CD4-positive, alpha-beta T cell treated with Interleukin-10 for 1 hour (primary cell): ENCODE measurements around the gene GATA3.

Source experiments
- DNase-seq: peaks from one replicate; pipeline ENCODE4 v3.0.0-alpha.2; 2020

GATA3 gene

DNA sequence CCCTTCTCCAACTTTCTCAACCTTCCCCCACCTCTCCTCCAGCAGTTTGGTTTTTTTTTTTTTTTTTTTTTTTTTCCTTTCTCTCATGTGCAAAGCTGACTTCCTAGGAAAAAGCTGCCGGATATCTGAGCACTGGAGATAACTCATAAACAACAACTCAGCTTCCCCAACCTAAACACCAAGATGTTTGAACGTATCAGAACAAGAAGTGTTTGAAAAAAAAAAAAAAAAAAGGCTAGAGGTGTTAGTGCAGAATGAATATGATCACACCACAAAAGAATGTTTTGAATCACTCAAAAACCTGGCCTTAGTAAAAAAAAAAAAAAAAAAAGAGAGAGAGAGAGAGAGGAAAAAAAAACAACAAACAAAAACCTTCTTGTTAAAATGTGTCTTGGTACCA lies 11.2 kb downstream of the GATA3 start:
- no peak for DNase-seq

DNA sequence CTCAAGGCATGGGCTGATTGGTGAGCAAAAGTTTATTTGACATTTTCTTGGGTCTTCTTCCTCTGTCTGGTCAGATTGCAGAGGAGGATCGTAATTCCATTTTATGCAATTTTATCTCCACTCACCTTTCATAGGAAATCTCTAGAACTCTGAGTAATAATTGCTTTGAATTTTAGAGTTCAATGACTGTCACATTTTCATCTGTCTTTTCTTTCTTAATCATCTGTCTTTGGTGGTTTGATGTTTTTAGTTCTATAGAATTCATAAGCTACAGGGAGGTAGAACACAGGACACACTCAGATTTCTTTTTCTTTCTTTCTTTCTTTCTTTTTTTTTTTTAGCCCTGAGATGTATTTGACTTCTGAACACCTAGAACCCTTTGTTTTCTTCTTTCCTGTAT lies 11.6 kb downstream of the GATA3 start:
- DNase-seq = no peak

DNA sequence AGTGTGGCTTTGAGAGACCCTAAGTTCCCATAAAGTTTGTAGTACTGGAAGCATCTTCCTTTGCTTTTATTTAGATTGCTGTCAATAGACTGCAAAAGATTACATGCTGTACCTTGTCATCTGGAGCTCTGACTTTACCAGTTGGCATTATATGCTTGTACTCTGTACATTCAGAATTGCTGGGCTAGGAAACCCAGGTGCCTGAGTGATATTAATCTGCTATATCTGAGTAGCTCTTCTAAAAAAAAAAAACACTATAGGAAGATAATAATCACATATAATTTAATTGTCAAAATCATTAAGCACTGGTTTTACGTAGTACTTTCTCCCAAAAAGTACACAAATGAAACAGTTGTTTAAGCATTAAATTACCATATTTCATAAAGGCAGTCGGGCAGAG lies 12.3 kb downstream of the GATA3 start:
- no peak for DNase-seq

DNA sequence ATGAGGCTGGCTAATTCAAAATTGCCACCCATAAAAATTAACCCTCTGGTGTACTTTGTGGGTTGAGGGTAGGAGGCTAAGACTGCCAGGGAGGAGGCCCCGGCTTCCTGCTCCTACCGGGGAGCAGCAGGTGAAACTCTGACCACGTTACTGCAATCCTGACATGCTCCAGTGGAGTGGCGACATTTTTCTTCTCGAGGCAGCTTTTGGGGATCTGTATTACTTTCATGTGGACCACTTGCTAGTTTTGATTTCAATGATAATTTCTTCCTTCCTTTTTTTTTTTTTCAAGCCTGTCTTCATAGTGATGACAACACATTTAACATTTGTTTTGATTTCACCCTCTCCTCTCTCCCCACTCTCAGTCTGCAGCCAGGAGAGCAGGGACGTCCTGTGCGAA lies 14.6 kb downstream of the GATA3 start:
- no peak for DNase-seq

DNA sequence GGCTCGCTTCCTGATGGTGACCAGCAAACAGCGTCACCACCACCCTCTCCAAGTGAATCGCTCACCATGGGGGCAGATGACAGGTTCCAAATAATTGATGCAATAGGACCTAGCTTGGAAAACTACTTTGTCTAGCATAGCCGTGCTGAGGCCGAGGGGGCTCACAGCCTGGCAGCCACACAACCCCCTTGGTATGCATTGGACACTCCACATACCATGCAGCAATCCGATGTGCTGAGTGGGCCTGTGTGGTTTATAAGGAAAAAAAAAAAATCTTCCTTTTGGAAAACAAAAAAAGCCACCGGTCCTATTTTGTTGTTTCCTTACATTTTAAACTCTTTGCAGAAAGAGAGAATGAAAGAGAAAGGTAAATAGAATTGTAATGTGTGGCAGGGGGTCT lies 15.1 kb downstream of the GATA3 start:
- no peak for DNase-seq

DNA sequence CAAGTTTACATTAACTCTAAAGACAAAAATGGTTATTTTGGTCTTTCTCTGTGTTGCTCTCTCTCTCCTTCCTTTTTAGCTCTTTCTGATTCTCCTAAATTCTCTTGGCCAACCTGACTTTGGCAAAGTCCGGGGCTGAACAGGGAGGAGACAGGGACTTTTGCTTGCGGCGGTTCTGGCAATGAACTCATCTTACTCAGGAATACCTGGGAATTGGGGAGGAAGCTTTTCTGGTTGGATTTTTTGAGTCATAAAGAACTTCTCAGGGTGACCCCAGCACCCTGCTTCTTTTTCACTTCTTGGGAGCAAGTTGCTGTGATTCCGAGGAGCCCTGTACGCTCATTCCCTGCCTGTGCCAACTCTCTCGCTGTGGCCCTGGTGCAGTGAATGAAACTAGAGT lies 16.0 kb downstream of the GATA3 start:
- DNase-seq = no peak

DNA sequence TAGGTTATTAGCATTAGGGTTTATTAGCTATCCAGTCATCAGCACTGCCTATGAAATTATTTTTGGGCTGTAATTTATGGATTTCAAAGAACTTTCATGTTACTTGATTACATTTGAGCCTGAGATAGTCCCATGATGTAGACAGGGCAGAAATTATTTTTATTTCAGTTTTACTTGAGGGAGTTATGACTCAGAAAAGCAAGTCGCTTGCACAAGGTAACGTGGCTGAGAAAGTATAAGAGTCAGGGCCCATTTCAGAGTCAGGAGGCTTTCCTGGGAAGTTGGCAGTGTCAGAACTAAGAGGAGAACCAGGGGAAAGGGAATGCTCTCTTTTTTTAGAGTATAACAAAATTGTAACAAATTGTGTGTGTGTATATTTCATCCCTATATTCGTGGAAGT lies 16.5 kb downstream of the GATA3 start:
- DNase-seq = no peak

DNA sequence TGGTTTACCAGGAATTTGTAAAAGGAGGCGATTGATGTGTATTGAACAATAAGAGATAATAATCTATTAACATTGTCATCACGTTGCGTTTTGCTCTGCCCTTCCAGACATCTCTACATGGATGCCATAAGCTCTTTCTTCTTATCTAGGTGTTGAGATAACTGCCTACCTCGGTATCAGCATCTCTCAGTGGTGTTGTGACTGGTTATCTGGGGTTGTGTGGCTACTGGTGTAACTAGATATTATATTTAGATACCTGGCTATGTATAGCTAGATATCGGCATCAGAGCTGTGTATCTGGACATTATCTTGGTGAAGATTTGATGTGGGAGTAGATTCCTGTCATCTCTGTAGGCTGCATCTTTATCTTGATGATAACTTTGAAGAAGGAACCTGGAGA lies 17.2 kb downstream of the GATA3 start:
- DNase-seq = no peak

DNA sequence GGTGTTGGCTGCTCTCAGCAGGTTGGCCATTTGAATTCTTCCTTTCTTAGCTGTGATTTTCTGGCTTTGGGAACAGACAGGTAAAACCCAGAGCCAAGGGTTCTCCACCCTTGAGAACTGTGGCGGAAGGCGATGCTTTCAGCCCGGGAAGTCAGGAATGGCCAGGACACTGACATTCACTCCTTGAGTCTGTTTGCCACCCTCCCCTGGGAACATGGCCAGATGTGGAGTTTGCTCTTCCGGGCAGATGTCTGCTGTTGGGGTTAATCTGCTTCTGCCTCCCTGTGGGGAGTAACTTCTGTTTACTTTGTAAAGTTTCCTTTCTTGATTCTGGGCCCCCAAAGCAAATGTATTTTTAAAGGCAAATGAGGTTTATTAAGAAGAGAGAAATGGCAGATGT lies 17.7 kb downstream of the GATA3 start:
- DNase-seq = no peak

DNA sequence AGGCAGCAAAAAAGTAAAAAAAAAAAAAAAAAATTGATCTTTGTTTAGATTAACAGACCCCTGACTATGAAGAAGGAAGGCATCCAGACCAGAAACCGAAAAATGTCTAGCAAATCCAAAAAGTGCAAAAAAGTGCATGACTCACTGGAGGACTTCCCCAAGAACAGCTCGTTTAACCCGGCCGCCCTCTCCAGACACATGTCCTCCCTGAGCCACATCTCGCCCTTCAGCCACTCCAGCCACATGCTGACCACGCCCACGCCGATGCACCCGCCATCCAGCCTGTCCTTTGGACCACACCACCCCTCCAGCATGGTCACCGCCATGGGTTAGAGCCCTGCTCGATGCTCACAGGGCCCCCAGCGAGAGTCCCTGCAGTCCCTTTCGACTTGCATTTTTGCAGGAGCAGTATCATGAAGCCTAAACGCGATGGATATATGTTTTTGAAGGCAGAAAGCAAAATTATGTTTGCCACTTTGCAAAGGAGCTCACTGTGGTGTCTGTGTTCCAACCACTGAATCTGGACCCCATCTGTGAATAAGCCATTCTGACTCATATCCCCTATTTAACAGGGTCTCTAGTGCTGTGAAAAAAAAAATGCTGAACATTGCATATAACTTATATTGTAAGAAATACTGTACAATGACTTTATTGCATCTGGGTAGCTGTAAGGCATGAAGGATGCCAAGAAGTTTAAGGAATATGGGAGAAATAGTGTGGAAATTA lies 19.4 kb downstream of the GATA3 start:
- DNase-seq = no peak

DNA sequence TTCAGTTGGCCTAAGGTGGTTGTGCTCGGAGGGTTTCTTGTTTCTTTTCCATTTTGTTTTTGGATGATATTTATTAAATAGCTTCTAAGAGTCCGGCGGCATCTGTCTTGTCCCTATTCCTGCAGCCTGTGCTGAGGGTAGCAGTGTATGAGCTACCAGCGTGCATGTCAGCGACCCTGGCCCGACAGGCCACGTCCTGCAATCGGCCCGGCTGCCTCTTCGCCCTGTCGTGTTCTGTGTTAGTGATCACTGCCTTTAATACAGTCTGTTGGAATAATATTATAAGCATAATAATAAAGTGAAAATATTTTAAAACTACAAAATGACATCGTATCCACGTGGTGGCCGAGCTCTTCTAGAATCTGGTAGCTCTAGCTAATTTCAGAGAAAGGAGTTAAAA lies 20.4 kb downstream of the GATA3 start:
- no peak for DNase-seq

DNA sequence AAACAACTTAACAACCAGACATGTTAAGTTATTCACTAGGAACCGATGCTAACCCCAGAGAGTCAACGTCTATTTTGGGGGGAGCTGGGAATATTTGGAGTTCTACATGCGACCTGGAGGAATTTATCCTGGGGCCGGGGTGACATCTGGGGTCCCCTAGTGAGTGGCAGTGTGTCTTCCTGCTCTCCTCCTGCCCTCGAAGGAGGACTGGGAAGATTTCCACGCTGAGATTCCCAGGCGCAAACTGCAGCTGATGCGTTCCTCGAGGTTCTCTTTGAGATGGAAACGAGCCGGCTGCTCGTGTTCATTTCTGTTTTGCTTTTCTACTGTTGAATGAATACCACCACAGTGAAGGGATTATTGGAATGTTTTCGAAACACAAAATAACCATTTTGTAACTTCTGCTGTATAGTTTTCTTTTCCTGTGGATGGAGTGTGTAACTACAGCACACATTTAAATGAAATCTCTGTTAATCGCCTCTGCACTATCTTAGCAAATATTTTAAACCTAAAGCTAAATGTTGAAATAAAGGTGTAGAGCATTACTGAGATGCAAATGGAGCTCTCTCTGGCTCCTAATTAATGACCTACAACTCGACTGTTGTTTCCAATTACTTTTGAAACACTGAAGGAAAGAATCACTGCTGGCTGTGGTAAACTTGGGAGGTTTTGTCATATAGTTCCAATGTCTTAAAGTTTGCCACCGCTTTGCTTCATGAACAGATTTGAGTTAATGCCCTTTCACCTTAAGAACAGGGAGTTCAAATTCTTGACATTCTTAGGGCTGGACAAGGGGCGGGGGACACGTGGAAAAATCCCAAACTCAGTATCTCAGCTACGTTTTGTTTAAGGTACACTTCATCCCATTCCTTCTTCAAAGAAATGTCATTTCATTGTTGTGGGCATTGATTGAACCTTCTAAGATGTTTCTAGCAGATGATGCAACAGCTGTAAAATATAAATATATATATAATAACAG lies 21.1 kb downstream of the GATA3 start:
- DNase-seq = no peak

DNA sequence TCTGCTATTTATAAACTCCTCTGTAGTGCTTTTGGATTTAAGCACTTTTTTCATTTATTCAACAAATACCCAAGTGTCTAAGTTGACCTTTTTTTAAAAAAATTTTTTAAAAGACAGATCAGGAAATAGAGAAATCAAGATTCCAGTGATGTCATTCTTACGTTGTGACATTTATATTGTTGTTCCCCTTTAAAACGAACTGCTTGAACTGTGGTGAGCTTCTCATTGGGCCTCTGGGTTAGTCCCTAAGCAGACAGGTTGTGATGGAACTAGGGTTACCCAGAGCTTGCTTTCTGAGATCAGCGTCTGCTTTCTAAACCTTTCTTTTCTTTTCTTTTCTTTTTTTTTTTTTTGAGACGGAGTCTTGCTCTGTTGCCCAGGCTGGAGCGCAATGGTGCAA lies 22.4 kb downstream of the GATA3 start:
- no peak for DNase-seq

DNA sequence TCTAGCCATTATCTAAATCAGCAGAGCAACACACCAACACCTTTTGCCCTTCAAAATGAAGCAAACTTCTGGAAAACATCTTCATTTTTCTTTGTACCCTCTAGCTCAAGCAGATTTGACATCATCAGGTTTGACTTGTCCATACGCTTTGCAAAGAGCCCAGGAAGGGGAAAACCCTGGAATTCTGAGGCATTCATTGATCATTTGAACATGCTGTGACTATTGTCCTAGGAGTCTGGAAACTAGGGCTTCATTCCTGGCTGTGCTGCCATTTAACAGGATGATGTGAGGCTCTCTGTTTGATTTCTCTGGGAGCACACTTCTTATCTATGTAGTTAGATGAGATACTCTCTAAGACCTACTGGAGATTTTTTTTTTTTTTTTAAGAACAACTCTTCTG lies 23.5 kb downstream of the GATA3 start:
- DNase-seq = no peak

DNA sequence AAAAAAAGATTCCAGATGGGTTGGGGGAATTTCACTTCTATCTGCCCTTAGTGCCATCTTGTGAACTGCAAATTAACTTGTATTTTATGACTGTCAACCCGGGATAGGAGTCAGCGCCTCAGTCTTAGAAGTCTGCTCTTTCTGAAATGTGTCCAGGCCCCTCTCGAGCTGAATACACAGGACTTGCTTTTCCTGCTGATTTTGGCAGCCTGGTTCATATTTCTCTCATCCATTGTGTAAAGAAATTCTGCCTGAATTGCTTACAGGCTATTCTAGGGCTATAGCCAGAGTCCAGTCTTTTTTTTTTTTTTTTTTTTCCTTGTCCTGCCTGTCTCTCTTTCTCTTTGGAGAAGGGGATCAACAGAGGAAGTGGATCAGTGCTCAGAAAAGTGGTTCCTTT lies 24.6 kb downstream of the GATA3 start:
- DNase-seq = no peak

DNA sequence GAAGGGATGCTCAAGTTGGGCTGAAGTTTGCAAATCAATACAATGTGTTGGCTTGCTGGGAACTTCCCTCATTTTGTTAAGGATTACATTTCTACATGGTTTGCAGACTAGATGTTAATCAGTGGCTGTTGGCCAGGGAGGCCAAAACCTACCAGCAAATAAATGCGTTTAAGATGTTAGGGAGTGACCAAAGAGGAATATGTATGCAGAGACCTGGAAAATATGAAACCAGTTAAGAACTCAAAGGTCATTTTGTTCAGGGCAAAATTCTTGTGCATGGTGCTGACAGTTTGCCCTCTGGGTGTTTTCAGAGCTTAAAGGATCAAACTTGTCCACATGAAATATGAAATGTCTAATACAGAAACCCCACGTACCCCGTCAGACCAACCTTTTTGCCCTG lies 30.3 kb downstream of the GATA3 start:
- no peak for DNase-seq

DNA sequence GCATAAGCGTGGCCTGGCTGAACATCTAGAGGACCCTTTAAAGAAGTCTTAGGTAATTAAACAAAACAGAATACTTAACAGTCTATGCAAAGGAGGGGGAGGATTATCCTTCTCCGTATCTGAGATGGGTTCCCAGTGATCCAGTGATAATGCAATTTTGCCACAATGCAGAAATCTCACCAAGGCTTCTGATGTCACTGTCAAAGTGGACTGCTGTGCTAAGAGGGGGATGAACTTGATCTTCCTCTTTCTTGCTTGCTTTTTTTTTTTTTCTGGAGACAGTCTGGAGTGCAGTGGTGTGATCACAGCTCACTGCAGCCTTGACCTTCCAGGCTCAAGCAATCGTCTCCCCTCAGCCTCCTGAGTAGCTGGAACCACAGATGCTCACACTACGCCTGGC lies 30.8 kb downstream of the GATA3 start:
- no peak for DNase-seq

DNA sequence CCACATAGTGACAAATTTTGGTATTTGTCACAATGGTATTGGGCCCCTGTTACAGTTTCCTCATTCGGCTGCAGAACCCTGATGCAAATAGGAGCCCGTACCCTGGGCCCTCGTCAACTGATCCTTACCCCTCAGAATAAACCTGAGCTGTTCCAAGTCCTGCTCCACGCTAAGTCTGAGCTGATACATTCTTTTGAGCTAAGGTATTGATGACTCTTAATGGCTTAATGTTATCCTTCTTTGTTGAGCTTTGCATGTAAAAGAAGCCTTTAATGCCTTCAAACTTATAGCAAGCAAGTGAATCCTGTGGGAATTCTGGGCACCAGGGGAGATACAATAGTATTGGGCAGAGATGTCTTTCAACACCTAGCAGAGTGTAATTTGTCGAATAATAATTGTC lies 31.8 kb downstream of the GATA3 start:
- DNase-seq = no peak

DNA sequence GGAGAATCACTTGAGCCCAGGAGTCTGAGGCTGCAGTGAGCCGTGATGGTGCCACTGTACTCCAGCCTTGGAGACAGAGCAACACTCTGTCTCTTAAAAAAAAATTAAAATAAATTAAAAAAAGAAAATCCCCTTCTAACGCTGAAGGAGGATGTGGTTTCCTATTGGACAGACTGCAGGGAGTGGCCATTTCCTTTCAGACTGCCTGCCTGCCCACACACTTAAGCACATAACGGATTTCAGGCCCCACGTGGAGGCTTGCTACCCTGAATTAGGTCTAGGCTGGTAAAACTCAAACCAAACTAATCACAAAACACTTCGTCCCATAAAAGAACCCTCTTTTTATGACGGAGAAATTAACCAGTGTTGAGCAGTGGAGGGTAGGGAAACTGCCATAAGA lies 34.0 kb downstream of the GATA3 start:
- DNase-seq = peak; percentile 67

DNA sequence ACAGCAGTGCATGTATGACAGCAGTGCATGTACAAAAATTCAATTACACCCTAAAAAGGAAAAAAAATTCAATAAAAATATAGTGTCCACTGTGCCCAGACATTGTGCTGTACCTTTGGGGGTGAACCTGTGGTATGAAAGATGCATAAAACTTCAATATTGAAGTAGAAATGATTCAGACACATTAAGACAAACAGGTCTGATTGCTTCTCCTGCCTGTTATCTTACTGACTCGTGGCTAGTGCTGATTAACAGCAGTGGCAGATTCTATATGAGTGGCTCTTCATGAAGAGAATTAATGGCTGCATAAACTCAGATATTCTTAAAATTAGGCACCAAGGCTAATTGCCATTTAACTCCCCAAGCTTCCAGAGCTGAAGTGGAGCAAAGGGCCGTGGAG lies 37.9 kb downstream of the GATA3 start:
- no peak for DNase-seq

DNA sequence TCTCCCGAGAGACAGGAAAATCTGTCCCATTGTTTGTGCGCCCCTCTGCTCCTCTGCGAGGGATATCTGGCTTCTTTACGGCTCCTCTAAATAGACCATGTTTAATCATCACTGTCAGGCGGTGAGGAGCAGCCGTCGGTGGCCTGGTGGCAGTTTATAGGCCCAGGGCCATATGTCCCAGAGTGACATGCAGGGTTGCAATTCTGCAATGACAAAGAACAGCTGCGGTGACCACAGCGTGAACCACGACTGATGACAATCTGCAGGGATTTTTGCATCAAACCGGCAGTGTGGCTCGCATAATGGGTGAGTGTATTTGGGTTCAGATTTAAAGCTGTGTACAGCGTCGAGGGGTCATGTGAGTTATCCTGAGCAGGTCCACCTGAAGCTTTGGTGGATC lies 41.5 kb downstream of the GATA3 start:
- DNase-seq = no peak

DNA sequence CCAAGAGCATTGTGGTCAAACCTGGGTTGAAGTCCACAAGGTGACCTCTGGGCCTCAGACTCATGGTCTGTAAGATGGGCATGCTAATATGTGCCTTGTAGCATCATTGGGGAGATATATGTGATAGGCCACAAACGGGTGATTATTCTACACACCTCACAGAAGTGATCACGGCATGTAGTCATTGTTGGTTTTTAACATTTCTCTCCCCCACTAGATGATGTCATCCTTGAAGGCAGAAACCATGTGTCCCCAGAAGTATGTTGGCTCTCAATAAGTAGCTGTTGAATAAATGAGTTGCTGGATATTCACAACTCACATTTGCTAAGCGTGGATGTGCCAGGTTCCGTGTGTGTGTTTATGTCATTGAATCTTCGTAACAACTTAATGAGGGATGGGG lies 42.4 kb downstream of the GATA3 start:
- no peak for DNase-seq

DNA sequence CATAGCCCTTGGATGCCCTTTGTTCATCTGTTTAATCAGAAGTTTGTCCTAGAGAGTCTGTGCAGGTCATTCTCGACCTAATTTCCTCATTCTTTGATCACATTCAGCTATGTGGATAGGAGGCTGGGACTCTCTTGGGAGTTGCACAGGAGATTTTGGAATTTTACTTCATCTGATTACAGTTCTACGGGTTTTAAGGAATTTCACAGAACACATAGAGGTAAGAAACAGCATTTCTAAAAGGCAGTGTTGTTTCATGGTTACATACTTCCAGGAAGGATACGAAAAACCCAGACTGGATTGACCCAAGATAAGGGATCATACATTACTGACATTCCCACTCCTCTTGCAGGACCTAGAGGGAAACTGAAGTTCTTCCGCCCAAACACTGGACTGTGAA lies 45.9 kb downstream of the GATA3 start:
- DNase-seq = no peak

DNA sequence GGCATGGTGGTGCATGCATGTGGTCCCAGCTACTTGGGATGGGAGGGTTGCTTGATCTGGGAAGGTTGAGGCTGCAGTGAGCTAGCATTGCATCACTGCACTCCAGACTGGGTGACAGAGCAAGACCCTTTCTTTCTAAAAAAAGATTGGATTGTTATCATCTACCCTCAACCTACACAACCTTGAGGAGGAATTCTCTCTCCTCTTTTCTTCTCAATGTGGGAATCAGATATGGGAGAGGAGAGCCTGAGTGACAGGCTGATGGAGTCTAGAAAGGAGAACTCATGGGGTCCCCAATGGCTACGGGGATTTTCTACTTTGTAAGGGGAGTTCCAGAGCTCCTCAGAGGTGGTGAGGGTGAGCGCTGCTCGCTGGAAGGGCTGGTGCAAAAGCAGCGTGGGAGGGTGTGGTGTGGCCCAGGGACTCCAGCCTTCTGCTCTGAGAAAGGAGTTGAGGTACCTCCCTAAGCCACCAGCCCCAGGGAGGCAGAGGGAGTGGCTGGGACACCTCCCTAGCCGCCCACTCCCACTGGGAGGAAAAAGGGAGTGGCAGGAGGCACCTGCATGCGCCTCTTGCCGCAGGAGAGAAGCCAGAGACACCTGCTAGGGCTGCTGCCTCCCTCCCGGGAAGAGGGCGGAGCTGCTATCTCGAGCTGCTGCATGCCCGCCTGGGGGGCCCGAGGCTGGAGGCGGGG lies 48.4 kb downstream of the GATA3 start:
- no peak for DNase-seq
